Epithelial cell of proximal tubule (primary cell): ENCODE results near the gene ERMP1. TPM values are rescaled to one million over a fixed set of nuclear protein-coding genes. Genes with fewer than 3 reads are reported as not detected.

Source experiments
- DNase-seq: peaks from one replicate; pipeline ENCODE4 v3.0.0-alpha.2; 2011; ENCODE audit warnings: low read depth
- H3K4me3 ChIP-seq: 2 replicates; pipeline ENCODE4 v1.5.1; 2011; ENCODE audit warnings: low read depth, mild to moderate bottlenecking, low read length
- CTCF ChIP-seq: conservative IDR thresholded peaks from 2 replicates; pipeline ENCODE4 v1.5.1; 2012; ENCODE audit warnings: low read depth, mild to moderate bottlenecking, low read length
- total RNA-seq: library from RNA; depleted of rRNA; stranded (reverse); fragments of >200 nt; gene quantifications from 2 replicates; pipeline ENCODE4 v1.2.3, GENCODE V29; 2015

The ERMP1 gene
- total RNA-seq, 1 donor from 2014 or later, result 21.3 TPM

DNA sequence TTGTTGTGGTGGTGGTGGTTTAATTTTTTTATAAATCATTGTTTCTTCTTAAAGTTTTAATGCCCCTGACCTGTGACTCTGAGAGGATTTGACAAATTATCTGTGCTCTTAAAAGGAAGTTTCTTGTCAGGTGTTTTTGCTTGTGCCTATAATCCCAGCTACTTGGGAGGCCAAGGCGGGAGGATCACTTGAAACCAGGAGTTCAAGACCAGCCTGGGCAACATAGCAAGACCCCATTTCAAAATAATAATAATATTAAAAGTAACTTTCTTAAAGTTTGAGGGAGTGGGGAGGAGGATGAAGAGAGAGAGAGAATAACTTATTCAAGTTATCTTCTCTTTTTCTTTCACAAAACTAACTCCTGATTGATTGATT is 12.2 kb upstream of the ERMP1 start:
- no peak overlapping the region for H3K4me3 ChIP-seq
- DNase-seq, result no peak
- TF ChIP-seq CTCF, result no peak

DNA sequence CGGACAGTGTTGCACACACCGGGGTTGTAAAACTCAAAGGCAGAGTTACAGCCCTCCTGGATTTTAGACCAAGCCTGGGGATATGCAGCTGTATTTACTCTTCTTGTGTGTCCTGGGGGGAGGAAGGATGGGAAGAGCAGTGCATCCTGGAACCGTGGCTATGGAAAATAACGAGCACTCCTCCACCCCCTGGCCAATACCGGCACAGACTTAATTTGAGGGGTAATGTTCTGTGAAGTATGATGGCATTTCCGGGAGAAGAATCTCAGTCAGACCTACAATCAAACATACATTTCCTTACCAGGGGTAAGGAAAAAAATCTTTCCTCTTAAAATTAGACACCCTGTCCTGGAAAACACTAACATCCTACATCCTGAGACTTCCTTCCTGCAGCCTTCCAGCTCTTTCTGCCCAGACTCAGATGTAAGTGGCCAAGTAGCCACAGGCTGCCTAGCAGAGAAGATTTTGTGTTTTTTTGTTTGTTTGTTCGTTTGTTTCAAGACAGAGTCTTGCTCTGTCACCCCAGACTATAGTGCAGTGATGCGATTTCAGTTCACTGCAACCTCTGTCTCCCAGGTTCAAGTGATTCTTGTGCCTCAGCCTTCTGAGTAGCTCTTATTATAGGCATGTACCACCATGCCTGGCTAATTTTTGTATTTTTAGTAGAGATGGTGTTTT is 11.0 kb upstream of the ERMP1 start:
- TF ChIP-seq CTCF, result no peak
- DNase-seq, result no peak
- no peak overlapping the region for H3K4me3 ChIP-seq

DNA sequence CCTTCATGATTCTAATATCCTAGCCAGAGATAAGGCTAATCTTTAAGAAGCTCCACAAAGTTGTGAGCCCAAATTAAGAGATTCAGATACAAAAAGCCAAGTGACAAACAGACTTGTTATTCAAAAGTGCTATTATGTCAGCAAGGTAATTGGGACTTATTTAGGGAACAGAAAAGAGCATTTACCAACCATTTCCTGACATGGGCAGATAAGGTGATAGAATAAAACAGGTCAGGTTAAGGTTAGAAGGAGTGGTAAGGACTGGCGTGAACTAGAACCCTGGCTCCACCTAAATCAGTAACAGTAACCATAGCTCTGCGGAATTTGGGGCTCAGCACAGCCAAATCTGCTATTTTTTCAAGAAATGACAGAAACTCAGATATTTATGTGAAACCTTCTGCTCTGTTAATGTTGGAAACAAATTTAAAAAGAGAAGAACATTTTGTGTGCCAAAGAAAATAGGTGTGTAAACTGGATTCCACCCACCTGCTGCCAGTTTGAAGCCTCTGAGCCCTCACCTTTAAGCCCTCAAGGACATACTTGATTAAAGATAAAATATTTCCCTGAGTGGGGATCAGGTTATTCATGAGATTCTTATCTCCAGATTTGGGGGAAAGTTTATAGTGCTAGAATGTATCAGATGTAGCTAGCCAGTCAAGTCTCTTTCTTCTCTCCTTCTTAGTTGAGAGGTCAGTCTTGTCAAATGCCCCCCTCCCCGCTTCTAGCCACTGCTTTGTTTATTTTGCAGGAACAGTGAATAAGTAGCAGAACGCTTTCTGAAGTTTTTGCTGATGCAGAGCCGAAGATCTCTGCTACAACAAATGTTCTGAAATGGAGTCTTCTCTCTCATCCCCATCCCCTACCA is 10.2 kb upstream of the ERMP1 start:
- no peak overlapping the region for H3K4me3 ChIP-seq
- DNase-seq, result no peak
- TF ChIP-seq CTCF, result no peak

GRCh38 chr9:5841771-5842573 is 9.1 kb upstream of the ERMP1 start:
- no peak for DNase-seq
- no peak overlapping the region for H3K4me3 ChIP-seq
- no peak for TF ChIP-seq CTCF

DNA sequence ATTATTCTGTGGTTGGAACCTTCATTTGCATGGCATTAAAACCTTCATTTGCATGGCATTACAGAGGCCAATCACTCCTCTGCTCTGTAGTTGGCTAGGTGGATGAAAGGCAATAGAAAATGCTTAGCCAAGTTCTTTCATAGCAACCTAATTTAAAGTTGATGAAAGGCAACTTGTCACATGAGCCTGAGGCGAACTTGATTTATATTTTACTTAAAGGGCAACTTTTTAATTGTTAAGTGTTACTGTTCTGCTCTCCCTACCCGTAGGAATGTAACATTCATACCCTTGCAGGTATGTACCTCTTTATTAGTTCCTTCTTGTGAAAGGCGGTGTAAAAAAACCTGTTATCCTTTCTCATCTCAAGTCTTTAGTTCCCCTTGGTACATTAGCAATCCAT is 7.9 kb upstream of the ERMP1 start:
- no peak for TF ChIP-seq CTCF
- no peak for DNase-seq
- H3K4me3 ChIP-seq, result no peak overlapping the region

- DNase-seq, result no peak
- TF ChIP-seq CTCF, result no peak
- H3K4me3 ChIP-seq, result no peak overlapping the region
These were observed 6.6 kb upstream of the ERMP1 start for GRCh38 chr9:5839572-5839902.
